Upper lobe of left lung (tissue), 4 donors: ENCODE data around the gene DHX32.

Source experiments
- POLR2A ChIP-seq, 4 donors: fragments of 450-650 bp; IDR thresholded peaks; one replicate each; pipeline ENCODE4 v1.5.1; 2016 to 2017; ENCODE audit warnings: antibody characterized with exemption in 4 of 4, mild to moderate bottlenecking in 2 of 4
- TF ChIP-seq, protein P1 (sequence below), 6 experiments: fragments of 450-650 bp in 4 of 6; fragments of 200-600 bp in 2 of 6; sonication (generic) in 2 of 6; IDR thresholded peaks; one replicate each; pipeline ENCODE4 v1.5.1; 2016 to 2019; ENCODE audit warnings: antibody characterized with exemption in 6 of 6

DNA sequence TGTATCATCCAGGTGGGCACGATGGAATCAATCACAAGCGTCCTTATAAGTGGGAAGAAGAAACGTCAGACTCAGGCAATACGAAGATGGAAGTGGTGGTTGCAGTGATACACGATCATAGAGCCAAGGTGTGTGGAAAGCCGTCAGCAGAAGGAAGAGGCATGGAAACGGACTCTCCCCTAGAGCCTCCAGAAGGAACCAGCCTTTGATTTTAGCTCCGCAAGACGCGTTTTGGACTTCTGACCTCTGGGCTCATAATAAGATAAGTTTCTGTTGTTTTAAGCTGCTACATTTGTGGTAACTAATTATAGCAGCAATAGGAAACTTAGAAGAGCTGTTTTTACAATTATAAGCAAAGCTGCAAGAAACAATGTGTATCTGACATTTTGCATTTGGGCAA, 30.1 kb upstream of the DHX32 start:
- TF ChIP-seq, protein P1, sequence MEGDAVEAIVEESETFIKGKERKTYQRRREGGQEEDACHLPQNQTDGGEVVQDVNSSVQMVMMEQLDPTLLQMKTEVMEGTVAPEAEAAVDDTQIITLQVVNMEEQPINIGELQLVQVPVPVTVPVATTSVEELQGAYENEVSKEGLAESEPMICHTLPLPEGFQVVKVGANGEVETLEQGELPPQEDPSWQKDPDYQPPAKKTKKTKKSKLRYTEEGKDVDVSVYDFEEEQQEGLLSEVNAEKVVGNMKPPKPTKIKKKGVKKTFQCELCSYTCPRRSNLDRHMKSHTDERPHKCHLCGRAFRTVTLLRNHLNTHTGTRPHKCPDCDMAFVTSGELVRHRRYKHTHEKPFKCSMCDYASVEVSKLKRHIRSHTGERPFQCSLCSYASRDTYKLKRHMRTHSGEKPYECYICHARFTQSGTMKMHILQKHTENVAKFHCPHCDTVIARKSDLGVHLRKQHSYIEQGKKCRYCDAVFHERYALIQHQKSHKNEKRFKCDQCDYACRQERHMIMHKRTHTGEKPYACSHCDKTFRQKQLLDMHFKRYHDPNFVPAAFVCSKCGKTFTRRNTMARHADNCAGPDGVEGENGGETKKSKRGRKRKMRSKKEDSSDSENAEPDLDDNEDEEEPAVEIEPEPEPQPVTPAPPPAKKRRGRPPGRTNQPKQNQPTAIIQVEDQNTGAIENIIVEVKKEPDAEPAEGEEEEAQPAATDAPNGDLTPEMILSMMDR (IDR thresholded peaks at IDR 0.05) = no peak
- TF ChIP-seq POLR2A (IDR thresholded peaks at IDR 0.05) = no peak
